Upper lobe of right lung (tissue), 1 donor: ENCODE results near the gene HIGD2B. TPM values are rescaled to one million over a fixed set of nuclear protein-coding genes. Genes with fewer than 3 reads are reported as not detected.
"Not testable (repeated sequence)": the region's sequence is repeated elsewhere in the genome, so short reads cannot be mapped to it uniquely, and the experiment has no call there.

Experiments used
- ATAC-seq: fragments of 200-7000 bp; cut with Tn5 transposase; one replicate; pipeline ENCODE4 v1.9.1; 2020; ENCODE audit warnings: mild to moderate bottlenecking, moderate library complexity
- DNase-seq: peaks from one replicate; pipeline ENCODE4 v3.0.0-alpha.2; 2020
- H3K27ac ChIP-seq: fragments of 200-600 bp; one replicate; pipeline ENCODE4 v1.8.0; 2022
- H3K27me3 ChIP-seq: fragments of 200-600 bp; one replicate; pipeline ENCODE4 v1.8.0; 2022; ENCODE audit warnings: mild to moderate bottlenecking
- H3K36me3 ChIP-seq: fragments of 200-600 bp; one replicate; pipeline ENCODE4 v1.8.0; 2022
- H3K4me1 ChIP-seq: fragments of 200-600 bp; one replicate; pipeline ENCODE4 v1.8.0; 2022
- H3K4me3 ChIP-seq: fragments of 200-600 bp; one replicate; pipeline ENCODE4 v1.8.0; 2022; ENCODE audit warnings: mild to moderate bottlenecking
- H3K9me3 ChIP-seq: fragments of 200-600 bp; one replicate; pipeline ENCODE4 v1.8.0; 2022
- intact Hi-C: fragments of 100-400 bp; cut with DNase I; formaldehyde crosslinking; loops from one replicate; pipeline ENCODE4 v1.11.0; 2022
- total RNA-seq: library from RNA; stranded (reverse); fragmentation: NEBNext Ultra II Directional; extraction: Animal tissue kit (Norgen Biotek cat#: 25700); gene quantifications from one replicate; pipeline ENCODE4 v1.2.1, GENCODE V29; 2021
- donor health status: DM: no; HTN: yes; CAD: no; lungs with severe emphysema.

Gene HIGD2B
- total RNA-seq, 1 donor from 2014 or later = not detected

DNA sequence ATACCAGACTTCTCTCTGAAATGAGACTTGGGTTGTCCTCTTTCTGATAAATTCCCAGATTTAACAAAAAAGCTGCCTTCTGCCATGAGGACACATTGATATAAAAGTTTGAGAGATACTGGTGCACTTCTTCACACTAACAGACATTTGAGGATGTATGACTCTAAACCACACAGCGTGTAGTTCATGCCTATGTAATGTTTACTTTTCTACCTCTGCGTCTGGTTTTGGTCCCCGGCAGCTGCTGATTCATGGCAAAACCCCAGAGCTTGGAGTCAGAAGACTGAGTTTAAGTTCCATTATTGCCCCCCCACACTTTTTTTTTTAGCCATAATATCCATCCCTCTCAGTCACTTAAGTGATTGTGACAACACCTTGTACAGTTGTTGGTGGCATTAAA lies 30.0 kb downstream of the HIGD2B start:
- ATAC-seq, H3K9me3 ChIP-seq, H3K27ac ChIP-seq, H3K4me3 ChIP-seq, H3K36me3 ChIP-seq, H3K27me3 ChIP-seq, intact Hi-C loops, H3K4me1 ChIP-seq, DNase-seq: not testable (repeated sequence)

DNA sequence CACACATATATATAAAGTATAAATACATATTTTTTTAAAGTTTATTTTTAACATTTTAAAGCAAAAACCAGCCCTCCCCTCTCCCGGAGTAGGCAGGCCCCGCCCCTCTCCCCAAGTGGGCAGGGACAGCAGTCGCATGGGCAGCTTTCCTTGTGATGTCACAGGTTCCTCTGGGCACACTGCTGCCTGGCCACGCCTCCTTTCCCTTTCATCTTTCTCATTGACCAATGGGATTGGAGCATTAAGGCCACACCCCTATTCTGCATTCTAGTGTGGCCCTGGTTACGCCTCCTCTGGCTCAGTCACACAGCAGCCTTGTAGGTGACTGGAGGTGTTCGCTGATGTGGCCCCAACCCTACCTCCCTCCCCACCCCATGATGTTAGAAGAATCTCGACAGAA lies 31.6 kb downstream of the HIGD2B start, which contains the start of gene GOLGA6B:
Gene GOLGA6B, plus strand, starts transcription at position 301 of the 400 bp plus-strand sequence. Its CDS starts 41 bp downstream, at position 342.
- H3K36me3 ChIP-seq, H3K9me3 ChIP-seq, ATAC-seq, intact Hi-C loops, H3K27ac ChIP-seq, H3K27me3 ChIP-seq, DNase-seq, H3K4me3 ChIP-seq, H3K4me1 ChIP-seq: not testable (repeated sequence)

DNA sequence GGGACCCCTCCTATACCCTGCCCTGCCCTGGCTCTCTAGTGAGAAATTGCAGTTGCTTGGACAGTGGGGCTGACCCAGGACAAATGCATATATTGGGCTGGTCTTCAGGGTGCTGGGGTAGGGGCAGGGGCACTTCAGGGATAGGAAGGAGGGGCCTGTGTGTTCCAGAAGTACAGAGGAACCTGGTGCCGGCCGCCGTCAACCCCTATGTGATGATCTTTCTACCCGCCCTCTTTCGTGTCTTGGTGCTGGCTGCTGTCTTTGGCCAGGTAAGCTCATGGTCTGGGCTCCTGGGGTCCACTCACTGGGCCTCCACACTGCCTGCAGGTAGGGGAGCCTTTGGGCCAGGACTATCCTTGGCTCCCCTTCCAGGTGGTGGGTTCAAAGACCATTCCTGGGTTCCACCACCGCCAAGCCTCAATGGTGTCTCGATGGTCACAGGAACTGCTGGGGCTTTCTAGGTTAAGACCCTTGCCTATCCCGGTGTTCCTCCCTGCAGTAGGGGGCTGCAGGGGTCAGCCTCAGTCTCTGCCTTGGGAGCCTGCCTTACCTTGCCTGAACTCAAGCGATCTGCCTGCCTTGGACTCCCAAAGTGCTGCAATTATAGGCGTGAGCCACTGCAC lies 37.2 kb downstream of the HIGD2B start:
- intact Hi-C loops, DNase-seq, H3K4me3 ChIP-seq: not testable (repeated sequence)

DNA sequence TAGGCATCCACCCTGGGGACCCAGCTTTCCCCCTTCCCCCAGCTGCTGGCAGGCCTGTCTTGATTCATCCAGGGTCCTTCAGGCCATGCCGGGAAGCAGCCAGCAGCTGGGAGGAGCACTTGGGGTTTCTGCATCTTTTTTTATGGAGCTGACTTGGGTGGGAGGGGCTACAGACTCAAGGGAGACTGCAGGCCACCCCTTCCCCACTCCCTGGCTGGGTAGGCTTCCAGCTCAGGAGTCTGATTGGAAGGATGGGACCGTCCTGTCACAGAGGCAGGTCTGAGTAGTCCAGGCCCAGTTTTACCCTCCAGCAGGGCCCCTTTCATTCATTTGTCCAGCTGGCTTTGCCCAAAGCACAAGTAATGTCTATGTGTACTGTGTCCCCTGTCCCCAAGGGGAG lies 43.7 kb downstream of the HIGD2B start:
- H3K9me3 ChIP-seq, H3K27me3 ChIP-seq, H3K36me3 ChIP-seq, H3K4me3 ChIP-seq, H3K4me1 ChIP-seq, ATAC-seq, DNase-seq, intact Hi-C loops, H3K27ac ChIP-seq: not testable (repeated sequence)

More for the DNA sequence above, 37.2 kb downstream of the HIGD2B start:
- H3K4me1 ChIP-seq, H3K27me3 ChIP-seq, H3K9me3 ChIP-seq, H3K27ac ChIP-seq, H3K36me3 ChIP-seq: not testable (repeated sequence)
- ATAC-seq = peak; percentile 27

DNA sequence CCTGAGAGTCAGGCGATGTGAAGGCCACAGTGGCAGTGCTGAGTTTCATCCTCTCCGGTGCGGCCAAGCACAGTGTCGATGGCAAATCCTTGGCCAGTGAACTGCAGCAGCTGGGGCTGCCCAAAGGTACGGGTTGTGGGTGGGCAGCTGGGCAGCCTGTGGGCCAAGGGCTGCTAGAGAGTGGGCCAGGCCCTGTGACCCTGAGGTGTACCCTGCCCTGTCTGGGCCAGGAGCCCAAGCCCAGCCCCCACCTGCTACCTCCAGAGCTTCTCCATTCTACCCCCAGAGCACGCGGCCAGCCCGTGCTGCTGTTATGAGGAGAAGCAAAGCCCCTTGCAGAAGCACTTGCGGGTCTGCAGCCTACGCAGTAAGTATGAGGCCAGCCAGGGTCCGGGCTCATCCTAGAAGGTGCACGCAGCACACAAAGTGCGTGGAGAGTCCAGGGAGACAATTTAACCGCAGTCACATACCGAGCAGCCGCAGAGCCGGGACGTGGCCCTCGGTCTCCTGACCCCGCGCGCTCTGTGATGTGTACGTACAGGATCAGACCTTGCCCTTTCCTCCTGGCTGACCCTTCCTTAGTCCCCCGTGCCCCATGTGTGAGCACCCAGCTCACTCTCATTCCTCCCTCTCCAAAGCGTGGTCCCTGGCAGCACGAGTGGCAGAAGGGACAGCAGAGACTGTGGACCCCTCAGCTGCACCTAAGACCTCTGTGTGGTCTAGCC lies 46.1 kb downstream of the HIGD2B start:
- ATAC-seq, H3K36me3 ChIP-seq, H3K4me3 ChIP-seq, H3K4me1 ChIP-seq, intact Hi-C loops, H3K27ac ChIP-seq, H3K27me3 ChIP-seq, H3K9me3 ChIP-seq, DNase-seq: not testable (repeated sequence)

DNA sequence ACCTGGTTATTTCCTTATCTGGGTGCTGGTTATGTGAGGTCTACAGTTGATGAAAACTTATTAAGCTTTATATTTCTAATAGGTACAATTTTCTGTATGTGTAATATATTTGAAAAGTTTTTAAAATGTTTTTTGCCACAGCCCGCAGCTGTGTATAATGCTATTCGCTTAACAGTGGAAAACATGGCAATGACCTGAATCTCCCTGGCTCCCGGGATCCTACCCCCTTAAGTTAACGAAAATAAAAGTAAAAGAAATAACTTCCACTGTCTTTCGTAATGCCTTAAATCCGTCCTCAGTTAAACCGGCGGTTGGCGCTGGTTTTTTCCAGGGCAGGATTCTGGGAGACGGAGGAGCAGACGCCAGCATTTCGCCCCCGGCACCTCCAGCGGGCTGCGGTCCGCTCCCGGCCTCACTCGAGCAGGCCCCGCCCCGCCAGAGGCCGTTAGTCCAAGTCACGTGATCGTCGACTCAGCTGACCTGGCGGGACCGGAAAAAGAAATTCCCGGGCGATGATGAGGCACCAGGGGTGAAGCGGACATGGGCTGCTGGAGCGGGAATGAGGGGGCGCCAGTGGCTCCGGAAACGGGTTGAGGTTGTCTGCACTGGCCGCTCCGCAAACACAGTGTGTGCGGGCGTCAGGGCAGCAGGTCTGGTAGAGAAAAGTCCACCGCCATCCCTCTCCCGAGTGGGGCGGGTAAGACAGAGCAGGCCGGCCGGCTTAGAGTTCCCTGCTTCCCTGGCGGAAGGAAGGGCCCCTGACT lies 49.3 kb downstream of the HIGD2B start:
- H3K36me3 ChIP-seq, intact Hi-C loops, H3K27ac ChIP-seq, H3K27me3 ChIP-seq, H3K9me3 ChIP-seq, H3K4me1 ChIP-seq: not testable (repeated sequence)
- ATAC-seq (peak; percentile 92), DNase-seq (peak; percentile 88)
- peak overlapping the region; percentile 44 for H3K4me3 ChIP-seq

DNA sequence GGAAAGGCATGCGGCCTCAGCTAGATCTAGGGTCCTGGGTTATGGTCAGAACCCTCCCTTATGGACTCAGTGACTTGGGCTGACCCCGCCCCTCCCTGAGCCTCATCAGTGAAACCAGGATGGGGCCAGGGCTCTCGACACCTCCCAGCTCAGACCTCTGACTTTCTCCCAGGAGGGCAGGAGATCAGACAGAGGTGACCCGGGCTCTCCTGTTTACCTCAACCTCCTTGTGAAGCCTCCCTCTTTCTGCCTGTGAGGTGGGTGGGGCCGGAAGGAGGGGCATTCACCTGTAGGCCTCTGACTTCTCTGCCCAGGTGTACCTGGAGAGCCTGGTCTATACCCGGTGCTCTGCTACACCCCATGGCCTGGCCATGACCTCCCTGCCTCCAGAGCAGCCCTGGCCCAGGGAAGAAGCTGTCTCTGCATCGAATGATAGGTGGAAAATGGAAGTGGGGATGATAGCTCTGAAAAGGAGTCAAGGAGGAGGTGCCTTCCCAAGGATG lies 56.9 kb downstream of the HIGD2B start:
- H3K9me3 ChIP-seq, H3K27ac ChIP-seq, H3K36me3 ChIP-seq, H3K4me1 ChIP-seq, H3K27me3 ChIP-seq, ATAC-seq, H3K4me3 ChIP-seq, intact Hi-C loops, DNase-seq: not testable (repeated sequence)

DNA sequence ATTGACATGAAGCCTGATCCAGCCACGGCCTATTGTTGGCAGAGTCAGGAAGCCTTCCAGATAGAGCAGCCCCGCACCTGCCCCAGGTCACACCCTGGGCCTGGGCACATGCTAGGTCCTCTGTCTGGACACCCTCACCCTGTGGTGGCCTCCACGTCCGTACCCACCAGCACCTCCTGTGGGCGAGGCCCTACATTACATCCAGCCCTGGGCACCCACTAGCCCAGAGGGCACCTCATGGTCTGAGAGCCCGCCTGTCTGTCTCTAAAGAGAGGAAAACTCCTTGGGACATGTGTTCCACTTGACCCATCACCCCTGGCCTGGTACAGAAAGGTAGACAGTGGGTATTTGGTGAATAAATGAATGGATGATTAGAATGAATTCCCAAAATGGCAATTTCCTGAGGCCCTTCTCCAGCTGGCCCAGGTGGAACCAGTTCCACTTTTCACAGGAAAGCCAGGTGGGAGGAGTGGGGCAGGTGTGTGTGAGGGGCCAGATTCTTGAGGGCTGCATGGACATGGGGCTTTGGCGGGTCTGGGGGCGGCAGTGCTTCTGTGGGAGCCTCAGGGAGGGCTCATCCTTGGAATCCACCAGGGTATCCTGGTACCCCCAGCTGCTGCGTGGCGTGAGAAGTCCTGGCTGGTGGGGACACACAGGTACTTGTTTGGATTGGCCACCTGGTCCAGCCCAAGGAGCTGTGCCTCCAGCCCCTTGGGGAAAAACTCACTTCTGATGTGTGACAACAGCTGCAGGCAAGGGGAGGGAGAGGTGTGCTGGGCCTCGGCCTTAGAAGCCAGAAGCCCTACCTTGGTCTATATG lies 57.5 kb downstream of the HIGD2B start:
- H3K27me3 ChIP-seq, H3K36me3 ChIP-seq, H3K9me3 ChIP-seq, intact Hi-C loops, H3K4me3 ChIP-seq, H3K4me1 ChIP-seq, H3K27ac ChIP-seq: not testable (repeated sequence)
- peak; percentile 17 for ATAC-seq
- DNase-seq = peak; percentile 52

DNA sequence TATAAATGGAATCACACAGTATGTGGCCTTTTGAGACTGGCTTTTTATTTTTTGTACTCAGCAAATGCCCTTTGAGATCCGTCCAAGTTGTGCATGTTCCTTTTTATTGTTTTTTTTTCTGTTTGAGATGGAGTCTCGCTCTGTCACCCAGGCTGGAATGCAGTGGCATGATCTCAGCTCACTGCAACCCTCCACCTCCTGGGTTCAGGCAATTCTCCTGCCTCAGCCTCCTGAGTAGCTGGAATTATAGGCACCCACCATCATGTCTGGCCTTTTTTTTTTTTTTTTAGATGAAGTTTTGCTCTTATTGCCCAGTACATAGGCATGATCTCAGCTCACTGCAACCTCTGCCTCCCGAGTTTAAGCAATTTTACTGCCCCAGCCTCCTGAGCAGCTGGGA lies 59.8 kb downstream of the HIGD2B start:
- intact Hi-C loops, DNase-seq, H3K4me1 ChIP-seq, H3K27ac ChIP-seq, H3K27me3 ChIP-seq, ATAC-seq, H3K36me3 ChIP-seq, H3K9me3 ChIP-seq, H3K4me3 ChIP-seq: not testable (repeated sequence)

Other genes starting within 250 kb of the HIGD2B start
- 159 TPM for gene ARIH1, start 211.9 kb downstream of the HIGD2B start, total RNA-seq
- gene GOLGA6B, start 31.5 kb downstream of the HIGD2B start, total RNA-seq = not detected
- gene BBS4, start within 50 bp of the HIGD2B start, total RNA-seq = 18.1 TPM
- 74.2 TPM for gene ADPGK, start 97.6 kb upstream of the HIGD2B start, total RNA-seq